Nephron (organoid): ENCODE data around the gene ARFGAP2.

ENCODE experiments used
- H3K27ac Mint-ChIP-seq, 3 experiments: 2 replicates each; pipeline ENCODE4 v1.8.0; 2020; ENCODE audit warnings: mixed read lengths in 3 of 3, mild to moderate bottlenecking in 2 of 3, moderate library complexity in 1 of 3
- H3K27me3 Mint-ChIP-seq: 2 replicates; pipeline ENCODE4 v1.8.0; 2021; ENCODE audit warnings: low read depth, mild to moderate bottlenecking, moderate library complexity, mixed read lengths
- H3K36me3 Mint-ChIP-seq: 2 replicates; pipeline ENCODE4 v1.8.0; 2020; ENCODE audit warnings: low read depth, mixed read lengths
- H3K4me1 Mint-ChIP-seq: 2 replicates; pipeline ENCODE4 v1.8.0; 2020; ENCODE audit warnings: mixed read lengths
- H3K4me3 Mint-ChIP-seq, 3 experiments: 2 replicates each; pipeline ENCODE4 v1.8.0; 2020; ENCODE audit warnings: mild to moderate bottlenecking in 3 of 3, mixed read lengths in 3 of 3, moderate library complexity in 2 of 3
- H3K9me3 Mint-ChIP-seq: 2 replicates; pipeline ENCODE4 v1.8.0; 2020; ENCODE audit warnings: mixed read lengths
- TF ChIP-seq, protein P1 (sequence below), 3 experiments: fragments of 200-600 bp; sonication (generic); IDR thresholded peaks; one replicate each; pipeline ENCODE4 v1.5.0; 2021; ENCODE audit warnings: antibody characterized with exemption in 3 of 3; ENCODE audit not compliant: unreplicated experiment in 3 of 3

ARFGAP2 gene

DNA sequence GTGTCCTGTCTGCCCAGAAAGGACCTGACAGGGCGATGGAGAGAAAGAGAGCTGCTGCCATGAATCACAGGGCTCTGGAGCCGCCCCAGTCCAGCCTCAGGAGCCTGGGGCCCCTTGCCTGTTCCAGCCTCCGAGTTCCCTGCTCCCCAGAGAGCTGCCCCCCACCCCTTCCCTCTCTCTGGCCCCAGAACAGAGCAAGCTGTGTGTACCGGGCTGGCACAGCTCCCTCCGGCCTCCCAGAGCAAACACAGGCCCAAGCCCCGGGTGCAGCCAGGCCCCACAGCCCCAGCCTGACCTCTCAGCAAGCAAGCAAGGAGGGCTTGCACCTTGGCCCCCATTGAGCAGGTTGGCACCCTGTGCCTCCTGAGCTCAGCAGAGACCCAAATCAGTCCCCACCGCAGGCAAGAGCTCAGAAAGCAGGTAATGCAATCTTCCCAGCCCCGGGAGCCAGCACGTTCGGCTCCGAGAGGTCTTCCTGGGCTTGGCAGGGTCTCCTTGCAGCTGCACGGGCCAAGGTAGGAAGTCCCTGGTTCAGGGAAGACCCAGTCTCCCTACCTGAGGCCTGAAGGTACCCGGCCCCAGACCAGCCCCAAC, 8.1 kb upstream of the ARFGAP2 start:
- Mint-ChIP-seq H3K36me3 (peaks cover 3% of the 10 kb centered on the region), H3K9me3 (no peaks in the 10 kb centered on the region), H3K27me3 (peaks cover 7% of the 10 kb centered on the region), H3K4me3 (peak overlapping the region; percentile 83 to 87 (median 85)), H3K4me1 (peaks cover 21% of the 10 kb centered on the region), H3K27ac (peak overlapping the region in 2 of 3 experiments; percentile 51 to 53)
- TF ChIP-seq, protein P1, sequence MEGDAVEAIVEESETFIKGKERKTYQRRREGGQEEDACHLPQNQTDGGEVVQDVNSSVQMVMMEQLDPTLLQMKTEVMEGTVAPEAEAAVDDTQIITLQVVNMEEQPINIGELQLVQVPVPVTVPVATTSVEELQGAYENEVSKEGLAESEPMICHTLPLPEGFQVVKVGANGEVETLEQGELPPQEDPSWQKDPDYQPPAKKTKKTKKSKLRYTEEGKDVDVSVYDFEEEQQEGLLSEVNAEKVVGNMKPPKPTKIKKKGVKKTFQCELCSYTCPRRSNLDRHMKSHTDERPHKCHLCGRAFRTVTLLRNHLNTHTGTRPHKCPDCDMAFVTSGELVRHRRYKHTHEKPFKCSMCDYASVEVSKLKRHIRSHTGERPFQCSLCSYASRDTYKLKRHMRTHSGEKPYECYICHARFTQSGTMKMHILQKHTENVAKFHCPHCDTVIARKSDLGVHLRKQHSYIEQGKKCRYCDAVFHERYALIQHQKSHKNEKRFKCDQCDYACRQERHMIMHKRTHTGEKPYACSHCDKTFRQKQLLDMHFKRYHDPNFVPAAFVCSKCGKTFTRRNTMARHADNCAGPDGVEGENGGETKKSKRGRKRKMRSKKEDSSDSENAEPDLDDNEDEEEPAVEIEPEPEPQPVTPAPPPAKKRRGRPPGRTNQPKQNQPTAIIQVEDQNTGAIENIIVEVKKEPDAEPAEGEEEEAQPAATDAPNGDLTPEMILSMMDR (IDR thresholded peaks at IDR 0.05; ENCODE audit: unreplicated experiment in 3 of 3): no peak

DNA sequence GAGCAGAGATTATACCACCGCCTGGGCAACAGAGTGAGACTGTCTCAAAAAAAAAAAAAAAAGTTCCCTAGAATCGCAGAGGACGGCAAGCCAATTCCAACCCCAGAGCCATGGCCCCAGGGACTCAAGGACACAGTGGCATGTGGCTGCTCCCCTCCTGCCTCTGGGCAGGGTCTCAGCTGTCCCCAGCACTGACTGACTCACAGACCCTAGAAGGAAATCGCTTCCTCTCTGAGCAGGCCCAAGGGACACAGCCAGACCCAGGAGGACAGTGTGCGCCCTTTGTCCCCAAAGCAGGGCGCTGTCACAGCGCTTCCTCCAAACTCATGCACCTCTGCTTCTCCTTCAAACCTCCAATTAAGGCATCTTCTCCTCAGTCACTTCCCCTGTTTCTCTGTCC, 7.3 kb upstream of the ARFGAP2 start:
- Mint-ChIP-seq H3K4me1 (peaks cover 20% of the 10 kb centered on the region), H3K4me3 (peak overlapping the region; percentile 83 to 87 (median 85)), H3K27ac (peak overlapping the region in 1 of 3 experiments; percentile 16), H3K9me3 (no peaks in the 10 kb centered on the region), H3K36me3 (peaks cover 7% of the 10 kb centered on the region), H3K27me3 (peaks cover 7% of the 10 kb centered on the region)
- TF ChIP-seq, protein P1 (IDR thresholded peaks at IDR 0.05; ENCODE audit: unreplicated experiment in 3 of 3): no peak

DNA sequence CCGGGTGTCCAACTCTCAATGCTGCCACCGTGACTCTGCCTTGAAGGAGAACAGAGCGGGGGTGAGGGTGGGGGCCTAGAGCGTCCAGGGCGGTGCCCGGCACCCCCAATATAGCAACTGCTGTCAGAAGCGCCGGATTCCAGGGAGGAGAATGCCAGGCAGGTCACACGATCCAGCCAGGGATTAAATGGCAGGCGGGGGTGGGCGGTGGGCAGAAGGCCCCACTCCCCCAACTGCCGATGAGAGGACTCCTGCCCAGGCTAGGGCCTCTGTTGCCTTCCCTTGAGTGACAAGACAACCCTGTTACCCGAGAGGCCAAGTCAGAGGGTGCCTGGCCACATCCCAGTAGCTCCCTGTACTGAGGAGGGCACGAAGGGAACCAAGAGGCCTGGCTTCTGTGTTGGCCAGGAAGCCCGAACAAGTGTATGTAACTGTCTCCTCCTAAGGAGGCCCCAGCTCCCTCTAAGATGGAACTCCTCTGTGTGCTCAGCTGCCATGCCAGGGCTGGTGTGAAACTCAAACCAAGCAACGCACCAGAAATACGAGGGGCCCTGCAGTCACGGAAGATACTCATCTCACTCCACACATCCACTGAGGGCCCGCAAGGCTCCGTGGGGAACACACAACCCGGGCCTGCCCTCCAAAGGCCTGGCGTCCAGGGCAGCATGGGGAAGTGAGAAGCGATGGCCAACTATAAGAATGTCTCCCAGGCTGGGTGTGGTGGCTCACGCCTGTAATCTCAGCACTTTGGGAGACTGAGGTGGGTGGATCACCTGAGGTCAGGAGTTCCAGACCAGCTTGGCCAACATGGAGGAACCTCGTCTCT, 6.6 kb upstream of the ARFGAP2 start:
- Mint-ChIP-seq H3K4me3 (peak overlapping the region; percentile 62 to 87 (median 85)), H3K9me3 (no peaks in the 10 kb centered on the region), H3K36me3 (peaks cover 7% of the 10 kb centered on the region), H3K27ac (peak overlapping the region in 1 of 3 experiments; percentile 44), H3K4me1 (peaks cover 20% of the 10 kb centered on the region), H3K27me3 (peaks cover 7% of the 10 kb centered on the region)
- TF ChIP-seq, protein P1 (IDR thresholded peaks at IDR 0.05; ENCODE audit: unreplicated experiment in 3 of 3): no peak

DNA sequence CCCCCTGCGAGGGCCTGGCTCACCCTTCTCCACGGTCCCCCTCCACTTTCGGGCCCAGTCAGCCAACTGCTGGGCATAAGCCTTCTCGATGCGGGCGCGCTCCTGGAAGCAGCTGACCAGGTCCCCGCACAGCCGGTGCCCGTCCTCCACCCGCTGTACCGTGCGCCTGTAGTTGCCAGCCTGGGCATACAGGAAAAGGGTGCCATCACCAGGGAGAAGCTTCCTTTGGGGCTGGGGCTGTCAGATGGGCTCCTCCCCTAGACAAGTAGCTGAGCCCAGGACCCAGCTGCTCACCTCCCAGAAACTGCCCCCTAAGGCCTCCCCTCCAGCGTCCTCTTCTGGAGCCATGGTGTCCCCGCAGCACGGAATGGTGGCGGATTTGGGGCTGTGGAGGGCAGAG, 5.7 kb upstream of the ARFGAP2 start:
- TF ChIP-seq, protein P1 (IDR thresholded peaks at IDR 0.05; ENCODE audit: unreplicated experiment in 3 of 3): no peak
- Mint-ChIP-seq H3K9me3 (no peaks in the 10 kb centered on the region), H3K27me3 (peaks cover 5% of the 10 kb centered on the region), H3K36me3 (peaks cover 7% of the 10 kb centered on the region), H3K4me3 (no peak overlapping the region), H3K4me1 (peaks cover 16% of the 10 kb centered on the region), H3K27ac (no peak overlapping the region)

DNA sequence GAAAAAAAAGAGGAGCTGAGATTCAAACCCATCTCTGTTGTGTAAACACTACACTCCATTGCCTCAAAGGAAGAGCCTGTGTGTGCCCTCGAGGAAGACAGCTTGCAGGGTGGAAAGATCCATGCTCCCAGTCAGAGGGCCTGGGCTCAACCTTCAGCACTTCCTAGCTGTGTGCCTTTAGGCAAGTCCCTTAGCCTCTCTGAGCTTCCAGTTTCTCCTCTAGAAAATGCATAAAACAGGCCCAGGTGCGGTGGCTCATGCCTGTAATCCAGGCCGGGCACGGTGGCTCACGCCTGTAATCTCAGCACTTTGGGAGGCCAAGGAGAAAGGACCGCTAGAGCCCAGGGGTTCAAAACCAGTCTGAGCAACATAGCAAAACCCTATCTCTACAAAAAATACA, 4.6 kb upstream of the ARFGAP2 start:
- no peaks in the 10 kb centered on the region for H3K9me3 Mint-ChIP-seq

More for the DNA sequence above, 4.6 kb upstream of the ARFGAP2 start:
- peaks cover 17% of the 10 kb centered on the region for H3K4me1 Mint-ChIP-seq
- peaks cover 7% of the 10 kb centered on the region for H3K36me3 Mint-ChIP-seq
- TF ChIP-seq, protein P1 (IDR thresholded peaks at IDR 0.05; ENCODE audit: unreplicated experiment in 3 of 3): no peak
- no peak overlapping the region for H3K27ac Mint-ChIP-seq
- no peaks in the 10 kb centered on the region for H3K27me3 Mint-ChIP-seq
- H3K4me3 Mint-ChIP-seq: no peak overlapping the region
